Prostate gland (tissue), 1 donor: ENCODE measurements around the gene EID2B.

ENCODE experiments used
- POLR2A ChIP-seq: fragments of 450-650 bp; IDR thresholded peaks from one replicate; pipeline ENCODE4 v1.6.1; 2016; ENCODE audit warnings: antibody characterized with exemption, mild to moderate bottlenecking
- POLR2AphosphoS5 ChIP-seq: sonication (generic); formaldehyde crosslinking; IDR thresholded peaks from one replicate; pipeline ENCODE4 v1.6.1; 2017; ENCODE audit warnings: antibody characterized with exemption

DNA sequence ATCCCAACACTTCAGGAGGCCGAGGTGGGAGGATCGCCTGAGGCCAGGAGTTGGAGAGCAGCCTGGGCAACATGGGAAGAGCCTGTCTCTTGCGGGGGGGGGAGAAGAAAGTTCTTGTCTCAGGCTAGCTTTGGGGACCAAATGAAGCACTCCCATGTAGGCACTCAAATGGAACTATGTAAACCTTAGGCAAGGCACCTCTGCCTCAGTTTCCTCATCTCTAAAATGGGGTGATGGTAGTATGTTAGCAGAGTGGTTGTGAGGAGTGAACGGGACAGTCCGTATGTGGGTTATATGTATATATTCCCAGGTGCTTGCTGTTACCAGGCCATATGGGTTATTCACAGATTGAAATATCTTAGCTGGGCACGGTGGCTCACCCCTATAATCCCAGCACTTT lies 40.4 kb downstream of the EID2B start:
- TF ChIP-seq POLR2A (no peak), POLR2AphosphoS5 (no peak)
